ENCODE results near the gene RNF10.
"Not testable (repeated sequence)": the region's sequence is repeated elsewhere in the genome, so short reads cannot be mapped to it uniquely, and the experiment has no call there.

The RNF10 gene

GRCh38 chr12:120617193-120617592 lies 83.0 kb downstream of the RNF10 start:
- DNase-seq (ENCODE audit: low spot score) = not testable (repeated sequence)

GRCh38 chr12:120617767-120618166 lies 83.6 kb downstream of the RNF10 start:
- DNase-seq (ENCODE audit: low spot score) = not testable (repeated sequence)

GRCh38 chr12:120618954-120619615 lies 84.9 kb downstream of the RNF10 start:
- DNase-seq (ENCODE audit: low spot score) = no peak

- peak; percentile 84 for DNase-seq (ENCODE audit: low spot score)
Measured at GRCh38 chr12:120620624-120621023, 86.5 kb downstream of the RNF10 start.

GRCh38 chr12:120625557-120626419 lies 91.6 kb downstream of the RNF10 start:
- peak; percentile 84 for DNase-seq (ENCODE audit: low spot score)
